BJ (cell line): ENCODE data around the gene VPS4A. TPM values are rescaled to one million over a fixed set of nuclear protein-coding genes. Genes with fewer than 3 reads are reported as not detected.
"Not testable (repeated sequence)": the region's sequence is repeated elsewhere in the genome, so short reads cannot be mapped to it uniquely, and the experiment has no call there.

Experiments
- CTCF ChIA-PET: fragments of 350-600 bp; formaldehyde crosslinking; extraction: SDS; loops from one replicate; lab custom pipeline; 2021; ENCODE audit warnings: antibody characterized with exemption, inconsistent platforms; lab: Yijun Ruan, JAX
- POLR2A ChIA-PET: fragments of 300-600 bp; sonication (Branson Sonifier 250); formaldehyde crosslinking; extraction: SDS; loops from one replicate; lab custom pipeline; 2021; ENCODE audit warnings: antibody characterized with exemption; lab: Charles Lee
- DNase-seq: peaks from one replicate; pipeline ENCODE4 v3.0.0-alpha.2; 2011; ENCODE audit warnings: low read depth
- H3K27me3 ChIP-seq: 2 replicates; pipeline ENCODE4 v1.6.0; 2011; ENCODE audit warnings: low read length; ENCODE audit not compliant: control insufficient read depth, insufficient read depth
- H3K36me3 ChIP-seq: 2 replicates; pipeline ENCODE4 v1.5.1; 2011; ENCODE audit warnings: low read length; ENCODE audit not compliant: control insufficient read depth, insufficient read depth
- H3K4me3 ChIP-seq: 2 replicates; pipeline ENCODE4 v1.5.1; 2011; ENCODE audit warnings: low read depth, mild to moderate bottlenecking, control low read depth, low read length
- CTCF ChIP-seq: IDR thresholded peaks from 2 replicates; pipeline ENCODE4 v1.5.1; 2011; ENCODE audit warnings: low read depth, mild to moderate bottlenecking, control low read depth, inconsistent platforms, low read length, moderate library complexity; ENCODE audit not compliant: insufficient read depth
- polyA plus RNA-seq: library from polyadenylated mRNA; depleted of rRNA; stranded (reverse); fragments of >200 nt; gene quantifications from 2 replicates; pipeline ENCODE4 v1.2.3, GENCODE V29; 2011

VPS4A gene
- polyA plus RNA-seq, 1 experiment = 19.4 TPM

- no peak for DNase-seq
- ChIA-PET CTCF (interaction anchor here (0.6 to 6.4 kb wide), 7 partner anchors 9 to 694 kb away, joined by 3 to 98 read pairs (median 3); partner anchors contain the start of gene SNTB2), POLR2A (no interaction called here)
- Histone ChIP-seq H3K36me3 (no peaks in the 10 kb centered on the region; the same call in 1 of the 2 replicates), H3K4me3 (no peak overlapping the region), H3K27me3 (no peaks in the 10 kb centered on the region)
- TF ChIP-seq CTCF = no peak
Measured at GRCh38 chr16:69285240-69285639, 25.9 kb upstream of the VPS4A start.

- peaks cover 2% of the 10 kb centered on the region; the same call in 1 of the 2 replicates for H3K36me3 ChIP-seq
- TF ChIP-seq CTCF = peak; percentile 37; the same call in 1 of the 2 replicates
- no peaks in the 10 kb centered on the region for H3K27me3 ChIP-seq
- CTCF ChIA-PET = interaction anchor here (0.6 to 6.4 kb wide), 20 partner anchors 8 to 160 kb away, joined by 3 to 98 read pairs (median 4); no protein-coding TSS in a partner anchor
- no peak for DNase-seq
- no peak overlapping the region for H3K4me3 ChIP-seq
- POLR2A ChIA-PET = no interaction called here
Measured at GRCh38 chr16:69286941-69287713, 24.0 kb upstream of the VPS4A start.

GRCh38 chr16:69291657-69292056, 19.5 kb upstream of the VPS4A start:
- POLR2A ChIA-PET, H3K4me3 ChIP-seq, H3K27me3 ChIP-seq, CTCF ChIA-PET, H3K36me3 ChIP-seq, DNase-seq: not testable (repeated sequence)

GRCh38 chr16:69293401-69293800, 17.7 kb upstream of the VPS4A start:
- no peaks in the 10 kb centered on the region for H3K27me3 ChIP-seq
- no peak for DNase-seq
- no peak overlapping the region for H3K4me3 ChIP-seq
- CTCF ChIA-PET = interaction anchor here (0.6 kb wide), 2 partner anchors 133 to 146 kb away, joined by 3 read pairs; no protein-coding TSS in a partner anchor
- POLR2A ChIA-PET = no interaction called here
- peaks cover 2% of the 10 kb centered on the region; the same call in 1 of the 2 replicates for H3K36me3 ChIP-seq
- no peak for TF ChIP-seq CTCF

- Histone ChIP-seq H3K4me3 (no peak overlapping the region), H3K36me3 (peaks cover 3% of the 10 kb centered on the region), H3K27me3 (no peaks in the 10 kb centered on the region)
- ChIA-PET POLR2A (no interaction called here), CTCF (interaction anchor here (0.6 kb wide), 1 partner anchor 147 kb away, joined by 3 read pairs; no protein-coding TSS in a partner anchor)
- no peak for DNase-seq
- TF ChIP-seq CTCF = no peak
Measured at GRCh38 chr16:69294051-69294450, 17.1 kb upstream of the VPS4A start.

- DNase-seq, H3K36me3 ChIP-seq, H3K4me3 ChIP-seq, H3K27me3 ChIP-seq, POLR2A ChIA-PET: not testable (repeated sequence)
- CTCF ChIA-PET = interaction anchor here (0.6 kb wide), 1 partner anchor 1829 kb away, joined by 3 read pairs; no protein-coding TSS in a partner anchor
Measured at GRCh38 chr16:69296771-69297170, 14.4 kb upstream of the VPS4A start.
